ENCODE results near the gene GLCCI1. TPM values are rescaled to one million over a fixed set of nuclear protein-coding genes. Genes with fewer than 3 reads are reported as not detected.

GLCCI1 gene
- polyA plus RNA-seq, 1 donor (not counting 4 experiments of a cell fraction or from before 2014, with no cell fraction given) = 3.4 TPM

DNA sequence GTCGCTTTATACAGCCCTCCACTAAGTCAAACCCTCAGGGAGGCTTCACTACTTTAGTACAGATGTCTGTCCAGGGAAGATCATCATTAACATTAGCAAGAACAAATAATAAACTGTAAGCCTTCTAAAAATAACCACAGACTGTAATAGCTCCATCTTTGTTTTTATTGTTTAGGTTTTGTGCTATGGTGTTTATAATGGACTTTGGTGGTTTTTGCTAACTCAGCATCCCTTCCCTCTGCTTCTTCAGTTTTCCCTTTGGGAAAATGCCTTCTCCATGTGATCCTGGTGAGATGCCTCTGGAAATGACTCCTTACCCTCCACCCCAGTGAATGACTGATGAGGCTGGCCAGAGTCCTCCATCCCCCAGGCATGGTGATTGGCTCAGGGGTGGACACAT lies 162.1 kb downstream of the GLCCI1 start:
- no peak for DNase-seq (ENCODE audit: low read depth, low spot score)
- Histone ChIP-seq H3K79me2 (ENCODE audit: control insufficient read depth, insufficient read depth, low read length) (no peaks in the 10 kb centered on the region), H3K27me3 (ENCODE audit: control insufficient read depth, extremely low read depth, insufficient read depth, low read length) (peaks cover 3% of the 10 kb centered on the region), H3K4me2 (ENCODE audit: control insufficient read depth, extremely low read depth, insufficient read depth, low read depth, low read length) (no peak overlapping the region), H3K27ac (ENCODE audit: control insufficient read depth, insufficient read depth, low read length) (no peak overlapping the region), H3K4me1 (ENCODE audit: control insufficient read depth, extremely low read depth, insufficient read depth, low read length) (no peaks in the 10 kb centered on the region), H4K20me1 (ENCODE audit: control insufficient read depth, extremely low read depth, insufficient read depth, low read length) (no peaks in the 10 kb centered on the region), H3K4me3 (ENCODE audit: control insufficient read depth in 2 of 3, extremely low read depth in 1 of 3, insufficient read depth in 2 of 3, low read depth in 1 of 3, low read length in 3 of 3) (no peak overlapping the region), H2AFZ (ENCODE audit: control insufficient read depth, low read length) (no peak overlapping the region), H3K9ac (ENCODE audit: control insufficient read depth, extremely low read depth, insufficient read depth, low read length) (no peak overlapping the region), H3K9me3 (ENCODE audit: control insufficient read depth, low read depth, low read length) (no peaks in the 10 kb centered on the region), H3K9me1 (ENCODE audit: control insufficient read depth, extremely low read depth, insufficient read depth, low read length) (no peaks in the 10 kb centered on the region), H3K36me3 (ENCODE audit: control insufficient read depth in 2 of 2, extremely low read depth in 1 of 2, insufficient read depth in 2 of 2, low read length in 2 of 2) (no peaks in the 10 kb centered on the region)
- dilution Hi-C loops (cut with MboI; ENCODE audit: extremely low pct_ligation_motif_present, low sequenced_read_pairs) = no loop called here
- no peak for FAIRE-seq
- TF ChIP-seq CTCF (optimal IDR thresholded peaks at IDR 0.05 in 1 of 3, IDR thresholded peaks at IDR 0.05 in 1 of 3, conservative IDR thresholded peaks at IDR 0.05 in 1 of 3; ENCODE audit: extremely low read depth in 1 of 3, insufficient read depth in 2 of 3, low read length in 3 of 3) = no peak
- no peak for TF ChIP-seq EZH2 (IDR thresholded peaks at IDR 0.05; ENCODE audit: low read length)

DNA sequence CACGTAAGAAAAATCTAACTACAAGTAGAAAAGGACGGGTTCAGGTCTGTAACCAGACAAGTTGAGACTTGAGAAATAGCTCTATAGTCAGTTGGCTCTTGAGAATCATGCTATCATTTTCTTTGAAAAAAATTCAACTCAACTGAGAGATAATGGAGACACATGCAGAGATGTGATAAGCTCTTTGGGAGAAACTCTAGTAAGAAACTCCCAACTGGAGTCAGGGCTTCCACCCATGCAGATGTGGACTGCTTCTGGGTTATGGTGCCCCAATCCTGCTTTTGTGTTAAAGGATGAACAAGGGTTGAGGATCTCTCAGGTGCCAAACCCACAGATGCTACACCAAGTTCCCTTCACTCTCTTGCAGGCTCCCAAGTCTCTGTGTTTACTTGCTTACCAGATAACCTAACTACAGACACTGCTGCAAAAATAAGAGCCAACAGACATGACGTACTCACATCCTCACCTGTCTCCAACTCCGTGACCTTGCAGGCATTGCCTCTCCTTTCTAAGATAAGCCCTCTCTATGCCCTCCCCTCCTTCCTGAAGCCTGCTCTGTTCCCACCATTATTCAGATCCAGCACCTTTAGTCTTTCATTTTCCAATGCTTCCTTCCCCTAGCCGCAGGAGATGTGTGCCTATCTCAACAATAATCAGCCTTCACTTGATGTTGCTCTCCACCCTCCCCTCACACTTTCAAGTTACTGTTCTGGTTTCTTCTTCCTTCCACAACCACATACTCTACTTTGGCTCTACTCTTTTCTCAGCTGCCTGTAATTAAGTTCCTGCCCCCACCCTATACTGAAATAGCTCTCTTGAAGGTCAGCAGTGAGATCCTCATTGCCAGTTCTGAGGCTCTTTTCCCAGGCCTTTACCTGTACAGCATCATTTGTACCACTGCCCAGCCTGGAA lies 163.4 kb downstream of the GLCCI1 start:
- no peak overlapping the region for H2AFZ ChIP-seq (ENCODE audit: control insufficient read depth, low read length)
- no peaks in the 10 kb centered on the region for H3K4me1 ChIP-seq (ENCODE audit: control insufficient read depth, extremely low read depth, insufficient read depth, low read length)
- no peak overlapping the region for H3K9ac ChIP-seq (ENCODE audit: control insufficient read depth, extremely low read depth, insufficient read depth, low read length)
- H3K27ac ChIP-seq (ENCODE audit: control insufficient read depth, insufficient read depth, low read length) = no peak overlapping the region
- no peaks in the 10 kb centered on the region for H3K9me3 ChIP-seq (ENCODE audit: control insufficient read depth, low read depth, low read length)
- H4K20me1 ChIP-seq (ENCODE audit: control insufficient read depth, extremely low read depth, insufficient read depth, low read length) = no peaks in the 10 kb centered on the region
- DNase-seq (ENCODE audit: low read depth, low spot score) (no peak), FAIRE-seq (no peak)
- no peaks in the 10 kb centered on the region for H3K36me3 ChIP-seq (ENCODE audit: control insufficient read depth in 2 of 2, extremely low read depth in 1 of 2, insufficient read depth in 2 of 2, low read length in 2 of 2)
- H3K4me2 ChIP-seq (ENCODE audit: control insufficient read depth, extremely low read depth, insufficient read depth, low read depth, low read length) = no peak overlapping the region
- no peak overlapping the region for H3K4me3 ChIP-seq (ENCODE audit: control insufficient read depth in 2 of 3, extremely low read depth in 1 of 3, insufficient read depth in 2 of 3, low read depth in 1 of 3, low read length in 3 of 3)
- dilution Hi-C loops (cut with MboI; ENCODE audit: extremely low pct_ligation_motif_present, low sequenced_read_pairs) = no loop called here
- no peaks in the 10 kb centered on the region for H3K79me2 ChIP-seq (ENCODE audit: control insufficient read depth, insufficient read depth, low read length)
- no peaks in the 10 kb centered on the region for H3K27me3 ChIP-seq (ENCODE audit: control insufficient read depth, extremely low read depth, insufficient read depth, low read length)
- TF ChIP-seq EZH2 (IDR thresholded peaks at IDR 0.05; ENCODE audit: low read length) (no peak), CTCF (optimal IDR thresholded peaks at IDR 0.05 in 1 of 3, IDR thresholded peaks at IDR 0.05 in 1 of 3, conservative IDR thresholded peaks at IDR 0.05 in 1 of 3; ENCODE audit: extremely low read depth in 1 of 3, insufficient read depth in 2 of 3, low read length in 3 of 3) (no peak)
- no peaks in the 10 kb centered on the region for H3K9me1 ChIP-seq (ENCODE audit: control insufficient read depth, extremely low read depth, insufficient read depth, low read length)

Data from keratinocyte (primary cell).